Activated naive CD4-positive, alpha-beta T cell treated with anti-CD3 and anti-CD28 coated beads, Interleukin-2, amount 50 U/mL, for 24 hours (primary cell): Measurements from ENCODE around the gene ARHGEF4.

Experiments used
- H3K27ac Mint-ChIP-seq: one replicate; pipeline ENCODE4 v1.8.0; 2021; ENCODE audit warnings: mild to moderate bottlenecking, mixed read lengths
- H3K27me3 Mint-ChIP-seq: one replicate; pipeline ENCODE4 v1.8.0; 2021; ENCODE audit warnings: mixed read lengths
- H3K36me3 Mint-ChIP-seq: one replicate; pipeline ENCODE4 v1.8.0; 2021; ENCODE audit warnings: mixed read lengths
- H3K4me1 Mint-ChIP-seq: one replicate; pipeline ENCODE4 v1.8.0; 2021; ENCODE audit warnings: mixed read lengths
- H3K4me3 Mint-ChIP-seq: one replicate; pipeline ENCODE4 v1.8.0; 2021; ENCODE audit warnings: mild to moderate bottlenecking, mixed read lengths
- H3K9me3 Mint-ChIP-seq: one replicate; pipeline ENCODE4 v1.8.0; 2021; ENCODE audit warnings: mixed read lengths

ARHGEF4 gene

GRCh38 chr2:130908832-130909231, 72.1 kb downstream of the ARHGEF4 start:
- no peaks in the 10 kb centered on the region for H3K9me3 Mint-ChIP-seq
- H3K4me3 Mint-ChIP-seq: no peak overlapping the region
- no peak overlapping the region for H3K27ac Mint-ChIP-seq
- no peaks in the 10 kb centered on the region for H3K4me1 Mint-ChIP-seq
- H3K36me3 Mint-ChIP-seq: no peaks in the 10 kb centered on the region
- peaks cover 10% of the 10 kb centered on the region for H3K27me3 Mint-ChIP-seq

- Mint-ChIP-seq H3K27me3 (peaks cover 6% of the 10 kb centered on the region), H3K4me3 (no peak overlapping the region), H3K4me1 (no peaks in the 10 kb centered on the region), H3K36me3 (no peaks in the 10 kb centered on the region), H3K9me3 (no peaks in the 10 kb centered on the region), H3K27ac (no peak overlapping the region)
Measured at GRCh38 chr2:130910931-130911330, 74.2 kb downstream of the ARHGEF4 start.

- Mint-ChIP-seq H3K27ac (no peak overlapping the region), H3K36me3 (no peaks in the 10 kb centered on the region), H3K27me3 (peaks cover 6% of the 10 kb centered on the region), H3K4me1 (no peaks in the 10 kb centered on the region), H3K9me3 (no peaks in the 10 kb centered on the region), H3K4me3 (no peak overlapping the region)
Measured at GRCh38 chr2:130911482-130911881, 74.8 kb downstream of the ARHGEF4 start.

GRCh38 chr2:130911996-130912395, 75.3 kb downstream of the ARHGEF4 start:
- H3K27ac Mint-ChIP-seq: no peak overlapping the region
- H3K27me3 Mint-ChIP-seq: peaks cover 6% of the 10 kb centered on the region
- no peak overlapping the region for H3K4me3 Mint-ChIP-seq

GRCh38 chr2:130912471-130912870, 75.8 kb downstream of the ARHGEF4 start:
- Mint-ChIP-seq H3K4me3 (no peak overlapping the region), H3K4me1 (no peaks in the 10 kb centered on the region), H3K9me3 (no peaks in the 10 kb centered on the region), H3K27me3 (peaks cover 6% of the 10 kb centered on the region), H3K36me3 (no peaks in the 10 kb centered on the region), H3K27ac (no peak overlapping the region)

More at GRCh38 chr2:130911996-130912395, 75.3 kb downstream of the ARHGEF4 start:
- Mint-ChIP-seq H3K36me3 (no peaks in the 10 kb centered on the region), H3K4me1 (no peaks in the 10 kb centered on the region), H3K9me3 (no peaks in the 10 kb centered on the region)

- H3K4me3 Mint-ChIP-seq: no peak overlapping the region
- no peaks in the 10 kb centered on the region for H3K36me3 Mint-ChIP-seq
- H3K9me3 Mint-ChIP-seq: no peaks in the 10 kb centered on the region
- no peak overlapping the region for H3K27ac Mint-ChIP-seq
- H3K4me1 Mint-ChIP-seq: no peaks in the 10 kb centered on the region
- H3K27me3 Mint-ChIP-seq: peaks cover 4% of the 10 kb centered on the region
Measured at GRCh38 chr2:130913891-130914290, 77.2 kb downstream of the ARHGEF4 start.

- Mint-ChIP-seq H3K4me3 (no peak overlapping the region), H3K9me3 (no peaks in the 10 kb centered on the region), H3K27me3 (peaks cover 4% of the 10 kb centered on the region), H3K36me3 (no peaks in the 10 kb centered on the region), H3K27ac (no peak overlapping the region), H3K4me1 (no peaks in the 10 kb centered on the region)
Measured at GRCh38 chr2:130915149-130915548, 78.4 kb downstream of the ARHGEF4 start.

GRCh38 chr2:130915595-130916437, 79.1 kb downstream of the ARHGEF4 start:
- Mint-ChIP-seq H3K4me1 (no peaks in the 10 kb centered on the region), H3K27me3 (peaks cover 4% of the 10 kb centered on the region), H3K4me3 (no peak overlapping the region), H3K9me3 (no peaks in the 10 kb centered on the region), H3K27ac (no peak overlapping the region), H3K36me3 (no peaks in the 10 kb centered on the region)

GRCh38 chr2:130916438-130916705, 79.7 kb downstream of the ARHGEF4 start:
- no peak overlapping the region for H3K27ac Mint-ChIP-seq
- H3K4me1 Mint-ChIP-seq: no peaks in the 10 kb centered on the region
- no peaks in the 10 kb centered on the region for H3K9me3 Mint-ChIP-seq
- H3K36me3 Mint-ChIP-seq: no peaks in the 10 kb centered on the region
- H3K27me3 Mint-ChIP-seq: peaks cover 4% of the 10 kb centered on the region
- no peak overlapping the region for H3K4me3 Mint-ChIP-seq

GRCh38 chr2:130917006-130917688, 80.4 kb downstream of the ARHGEF4 start:
- no peaks in the 10 kb centered on the region for H3K36me3 Mint-ChIP-seq
- no peak overlapping the region for H3K27ac Mint-ChIP-seq
- no peak overlapping the region for H3K4me3 Mint-ChIP-seq
- H3K4me1 Mint-ChIP-seq: no peaks in the 10 kb centered on the region
- peaks cover 4% of the 10 kb centered on the region for H3K27me3 Mint-ChIP-seq
- no peaks in the 10 kb centered on the region for H3K9me3 Mint-ChIP-seq

GRCh38 chr2:130918393-130918792, 81.7 kb downstream of the ARHGEF4 start:
- Mint-ChIP-seq H3K36me3 (no peaks in the 10 kb centered on the region), H3K27ac (no peak overlapping the region), H3K27me3 (peaks cover 4% of the 10 kb centered on the region), H3K4me1 (no peaks in the 10 kb centered on the region), H3K9me3 (no peaks in the 10 kb centered on the region), H3K4me3 (no peak overlapping the region)

GRCh38 chr2:130920415-130921163, 83.9 kb downstream of the ARHGEF4 start:
- Mint-ChIP-seq H3K36me3 (no peaks in the 10 kb centered on the region), H3K4me1 (no peaks in the 10 kb centered on the region), H3K27ac (no peak overlapping the region), H3K27me3 (peaks cover 4% of the 10 kb centered on the region), H3K4me3 (no peak overlapping the region), H3K9me3 (no peaks in the 10 kb centered on the region)

GRCh38 chr2:130921164-130921476, 84.4 kb downstream of the ARHGEF4 start:
- no peaks in the 10 kb centered on the region for H3K36me3 Mint-ChIP-seq
- no peak overlapping the region for H3K27ac Mint-ChIP-seq
- no peaks in the 10 kb centered on the region for H3K4me1 Mint-ChIP-seq
- no peak overlapping the region for H3K4me3 Mint-ChIP-seq
- peaks cover 4% of the 10 kb centered on the region for H3K27me3 Mint-ChIP-seq
- no peaks in the 10 kb centered on the region for H3K9me3 Mint-ChIP-seq

- Mint-ChIP-seq H3K27ac (no peak overlapping the region), H3K27me3 (peaks cover 4% of the 10 kb centered on the region)
Measured at GRCh38 chr2:130922417-130922816, 85.7 kb downstream of the ARHGEF4 start.

GRCh38 chr2:130928385-130928784, 91.7 kb downstream of the ARHGEF4 start:
- H3K36me3 Mint-ChIP-seq: no peaks in the 10 kb centered on the region
- H3K27ac Mint-ChIP-seq: no peak overlapping the region
- peaks cover 6% of the 10 kb centered on the region for H3K27me3 Mint-ChIP-seq
- H3K4me3 Mint-ChIP-seq: no peak overlapping the region
- H3K4me1 Mint-ChIP-seq: no peaks in the 10 kb centered on the region
- H3K9me3 Mint-ChIP-seq: peaks cover 5% of the 10 kb centered on the region

More at GRCh38 chr2:130922417-130922816, 85.7 kb downstream of the ARHGEF4 start:
- Mint-ChIP-seq H3K9me3 (no peaks in the 10 kb centered on the region), H3K4me1 (no peaks in the 10 kb centered on the region), H3K36me3 (no peaks in the 10 kb centered on the region), H3K4me3 (no peak overlapping the region)
